Measurements from ENCODE around the gene RBFA.

DNA sequence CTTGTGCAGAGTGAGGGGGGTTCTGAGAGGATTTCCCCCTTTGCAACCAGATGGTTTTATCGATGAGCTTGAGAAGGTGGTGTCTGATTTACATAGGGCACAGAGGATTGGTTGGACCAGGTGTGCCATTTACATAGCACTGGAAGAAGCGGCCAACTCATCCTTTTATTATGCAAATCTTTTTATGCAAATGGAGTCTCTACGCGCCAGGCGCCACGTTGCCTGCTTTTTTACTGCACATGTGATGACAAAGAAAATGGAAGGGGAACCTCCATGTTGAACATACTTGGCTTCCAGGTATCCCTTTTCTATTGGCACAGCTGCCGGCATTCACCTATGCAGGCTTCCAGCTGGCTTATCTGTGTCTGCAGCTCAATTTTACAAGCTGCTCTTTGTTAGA is 27.5 kb upstream of the RBFA start:
- TF ChIP-seq, protein P1, sequence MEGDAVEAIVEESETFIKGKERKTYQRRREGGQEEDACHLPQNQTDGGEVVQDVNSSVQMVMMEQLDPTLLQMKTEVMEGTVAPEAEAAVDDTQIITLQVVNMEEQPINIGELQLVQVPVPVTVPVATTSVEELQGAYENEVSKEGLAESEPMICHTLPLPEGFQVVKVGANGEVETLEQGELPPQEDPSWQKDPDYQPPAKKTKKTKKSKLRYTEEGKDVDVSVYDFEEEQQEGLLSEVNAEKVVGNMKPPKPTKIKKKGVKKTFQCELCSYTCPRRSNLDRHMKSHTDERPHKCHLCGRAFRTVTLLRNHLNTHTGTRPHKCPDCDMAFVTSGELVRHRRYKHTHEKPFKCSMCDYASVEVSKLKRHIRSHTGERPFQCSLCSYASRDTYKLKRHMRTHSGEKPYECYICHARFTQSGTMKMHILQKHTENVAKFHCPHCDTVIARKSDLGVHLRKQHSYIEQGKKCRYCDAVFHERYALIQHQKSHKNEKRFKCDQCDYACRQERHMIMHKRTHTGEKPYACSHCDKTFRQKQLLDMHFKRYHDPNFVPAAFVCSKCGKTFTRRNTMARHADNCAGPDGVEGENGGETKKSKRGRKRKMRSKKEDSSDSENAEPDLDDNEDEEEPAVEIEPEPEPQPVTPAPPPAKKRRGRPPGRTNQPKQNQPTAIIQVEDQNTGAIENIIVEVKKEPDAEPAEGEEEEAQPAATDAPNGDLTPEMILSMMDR (IDR thresholded peaks at IDR 0.05; ENCODE audit: low read depth, low read length), result no peak
- TF ChIP-seq POLR2A (IDR thresholded peaks at IDR 0.05; ENCODE audit: extremely low read depth, insufficient read length) (no peak), MYC (IDR thresholded peaks at IDR 0.05; ENCODE audit: low read depth, low read length) (no peak)
